22Rv1 (cell line): ENCODE data around the gene AIG1.

Experiments used
- H3K27ac ChIP-seq: fragments of 450-650 bp; 2 replicates; pipeline ENCODE4 v1.5.1; 2017
- CTCF ChIP-seq: fragments of 450-650 bp; IDR thresholded peaks from 2 replicates; pipeline ENCODE4 v1.5.1; 2017; ENCODE audit warnings: mild to moderate bottlenecking
- ZFX ChIP-seq: fragments of 450-650 bp; IDR thresholded peaks from 2 replicates; pipeline ENCODE4 v1.6.1; 2017; ENCODE audit warnings: antibody characterized with exemption, borderline replicate concordance

AIG1 gene

GRCh38 chr6:143159001-143159400 is 98.3 kb downstream of the AIG1 start:
- TF ChIP-seq ZFX (no peak), CTCF (no peak)
- H3K27ac ChIP-seq, result peak overlapping the region; percentile 55

- no peak overlapping the region for H3K27ac ChIP-seq
- no peak for TF ChIP-seq CTCF
- no peak for TF ChIP-seq ZFX
These were observed 99.3 kb downstream of the AIG1 start for GRCh38 chr6:143160015-143160414.

- no peak overlapping the region for H3K27ac ChIP-seq
- no peak for TF ChIP-seq ZFX
- TF ChIP-seq CTCF, result no peak
These were observed 99.9 kb downstream of the AIG1 start for GRCh38 chr6:143160439-143161220.

GRCh38 chr6:143163621-143164020 is 102.9 kb downstream of the AIG1 start:
- H3K27ac ChIP-seq, result no peak overlapping the region

GRCh38 chr6:143164565-143165105 is 103.9 kb downstream of the AIG1 start:
- no peak overlapping the region for H3K27ac ChIP-seq
- TF ChIP-seq ZFX (no peak), CTCF (no peak)

More at GRCh38 chr6:143163621-143164020, 102.9 kb downstream of the AIG1 start:
- TF ChIP-seq CTCF (no peak), ZFX (no peak)

- no peak for TF ChIP-seq ZFX
- no peak for TF ChIP-seq CTCF
- H3K27ac ChIP-seq, result no peak overlapping the region
These were observed 104.7 kb downstream of the AIG1 start for GRCh38 chr6:143165315-143165855.

- H3K27ac ChIP-seq, result no peak overlapping the region
- TF ChIP-seq CTCF (no peak), ZFX (no peak)
These were observed 105.6 kb downstream of the AIG1 start for GRCh38 chr6:143166247-143166695.
